ENCODE results near the gene IL1RN.

Gene IL1RN

DNA sequence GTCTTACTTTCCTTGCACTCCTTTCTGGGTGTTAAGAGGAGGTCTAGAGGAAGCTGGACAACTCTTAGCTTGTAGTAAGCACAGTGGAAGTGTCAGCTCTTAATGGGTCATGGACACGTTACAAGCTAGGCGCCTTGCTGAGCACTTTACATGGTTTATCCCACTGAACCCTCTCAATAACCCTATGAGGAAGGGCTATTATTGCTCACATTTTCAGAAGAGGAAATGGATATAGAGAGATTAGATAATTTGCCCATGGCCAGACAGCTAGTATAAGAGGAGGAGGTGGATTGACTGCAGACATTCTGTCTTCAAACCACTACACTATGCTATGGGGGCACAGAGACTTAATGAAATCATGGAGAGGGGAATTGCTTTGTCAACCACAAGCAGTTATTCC is 8.3 kb upstream of the IL1RN start:
- H3K27me3 ChIP-seq (ENCODE audit: insufficient read depth, low read length): peaks cover 16% of the 10 kb centered on the region; the same call in 1 of the 2 replicates

DNA sequence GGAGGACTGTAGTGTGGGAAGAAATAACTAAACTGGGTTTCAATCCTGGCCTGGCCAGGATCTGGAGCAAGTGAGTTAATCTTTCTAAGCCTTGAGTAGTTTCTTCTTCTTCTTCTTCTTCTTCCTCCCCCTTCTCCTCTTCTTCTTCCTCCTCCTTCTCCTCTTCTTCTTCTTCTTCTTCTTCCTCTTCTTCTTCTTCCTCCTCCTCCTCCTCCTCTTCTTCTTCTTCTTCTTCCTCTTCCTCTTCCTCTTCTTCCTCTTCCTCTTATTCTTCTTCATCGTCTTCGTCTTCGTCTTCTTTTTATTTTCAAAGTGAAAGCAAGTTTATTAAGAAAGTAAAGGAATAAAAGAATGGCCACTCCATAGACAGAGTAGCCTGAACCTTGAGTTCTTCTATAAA is 6.5 kb upstream of the IL1RN start:
- H3K36me3 ChIP-seq (ENCODE audit: insufficient read depth, low read depth, low read length): no peaks in the 10 kb centered on the region
- H3K27ac ChIP-seq (ENCODE audit: low read length): no peak overlapping the region
- peaks cover 16% of the 10 kb centered on the region; the same call in 1 of the 2 replicates for H3K27me3 ChIP-seq (ENCODE audit: insufficient read depth, low read length)
- H3K9me3 ChIP-seq (ENCODE audit: insufficient read depth, low read depth, low read length): no peaks in the 10 kb centered on the region
- H3K4me1 ChIP-seq (ENCODE audit: insufficient read depth, low read length): no peaks in the 10 kb centered on the region
- H3K4me3 ChIP-seq (ENCODE audit: low read length): no peak overlapping the region
- no peak overlapping the region for H3K9ac ChIP-seq (ENCODE audit: low read depth, low read length)

More for the DNA sequence above, 8.3 kb upstream of the IL1RN start:
- no peak overlapping the region for H3K27ac ChIP-seq (ENCODE audit: low read length)
- no peak overlapping the region for H3K9ac ChIP-seq (ENCODE audit: low read depth, low read length)
- no peaks in the 10 kb centered on the region for H3K36me3 ChIP-seq (ENCODE audit: insufficient read depth, low read depth, low read length)
- no peak overlapping the region for H3K4me3 ChIP-seq (ENCODE audit: low read length)
- no peaks in the 10 kb centered on the region for H3K9me3 ChIP-seq (ENCODE audit: insufficient read depth, low read depth, low read length)
- no peaks in the 10 kb centered on the region for H3K4me1 ChIP-seq (ENCODE audit: insufficient read depth, low read length)

DNA sequence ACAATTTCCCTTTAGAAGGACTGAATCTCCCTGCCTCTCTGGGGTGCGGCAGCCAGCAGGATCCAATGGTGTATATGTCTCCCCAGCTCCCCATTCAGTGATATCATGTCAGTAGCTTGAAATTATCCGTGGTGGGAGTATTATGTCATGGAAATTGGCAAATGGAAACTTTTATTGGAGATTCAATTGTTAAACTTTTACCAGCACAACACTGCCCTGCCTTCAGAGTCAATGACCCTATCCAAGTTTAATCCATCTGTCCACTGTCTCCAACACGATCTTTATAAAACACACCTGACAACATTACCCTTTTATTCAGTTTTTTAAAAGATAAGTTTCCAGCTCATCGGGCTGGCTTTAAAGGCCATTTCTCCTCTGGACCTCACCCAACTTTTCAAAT is 5.0 kb upstream of the IL1RN start:
- no peaks in the 10 kb centered on the region for H3K4me1 ChIP-seq (ENCODE audit: insufficient read depth, low read length)
- no peak overlapping the region for H3K9ac ChIP-seq (ENCODE audit: low read depth, low read length)
- no peak overlapping the region for H3K4me3 ChIP-seq (ENCODE audit: low read length)
- no peak overlapping the region for H3K27ac ChIP-seq (ENCODE audit: low read length)
- H3K36me3 ChIP-seq (ENCODE audit: insufficient read depth, low read depth, low read length): no peaks in the 10 kb centered on the region
- peaks cover 16% of the 10 kb centered on the region; the same call in 1 of the 2 replicates for H3K27me3 ChIP-seq (ENCODE audit: insufficient read depth, low read length)
- H3K9me3 ChIP-seq (ENCODE audit: insufficient read depth, low read depth, low read length): no peaks in the 10 kb centered on the region

DNA sequence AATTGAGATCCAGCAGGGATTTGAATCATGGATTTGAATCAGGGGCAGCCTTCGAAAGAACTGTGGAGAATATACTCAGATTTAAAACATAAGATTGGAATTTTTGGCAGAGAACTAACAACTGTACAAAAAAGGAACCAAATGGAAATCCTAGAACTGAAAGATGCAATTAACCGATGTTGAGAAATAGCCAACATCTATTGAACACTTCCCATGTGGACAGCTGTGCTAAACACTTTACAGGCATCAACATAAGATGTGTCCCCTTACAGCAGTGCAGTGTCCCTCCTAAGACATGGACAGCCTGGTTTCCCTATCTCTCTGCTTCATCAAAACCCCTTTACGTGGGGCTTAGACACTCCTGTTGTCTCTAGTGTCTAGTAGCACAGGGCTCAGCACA is 3.7 kb upstream of the IL1RN start:
- Histone ChIP-seq H3K27me3 (ENCODE audit: insufficient read depth, low read length) (peaks cover 16% of the 10 kb centered on the region; the same call in 1 of the 2 replicates), H3K9ac (ENCODE audit: low read depth, low read length) (no peak overlapping the region), H3K4me3 (ENCODE audit: low read length) (no peak overlapping the region), H3K9me3 (ENCODE audit: insufficient read depth, low read depth, low read length) (no peaks in the 10 kb centered on the region), H3K36me3 (ENCODE audit: insufficient read depth, low read depth, low read length) (no peaks in the 10 kb centered on the region), H3K4me1 (ENCODE audit: insufficient read depth, low read length) (no peaks in the 10 kb centered on the region), H3K27ac (ENCODE audit: low read length) (no peak overlapping the region)

DNA sequence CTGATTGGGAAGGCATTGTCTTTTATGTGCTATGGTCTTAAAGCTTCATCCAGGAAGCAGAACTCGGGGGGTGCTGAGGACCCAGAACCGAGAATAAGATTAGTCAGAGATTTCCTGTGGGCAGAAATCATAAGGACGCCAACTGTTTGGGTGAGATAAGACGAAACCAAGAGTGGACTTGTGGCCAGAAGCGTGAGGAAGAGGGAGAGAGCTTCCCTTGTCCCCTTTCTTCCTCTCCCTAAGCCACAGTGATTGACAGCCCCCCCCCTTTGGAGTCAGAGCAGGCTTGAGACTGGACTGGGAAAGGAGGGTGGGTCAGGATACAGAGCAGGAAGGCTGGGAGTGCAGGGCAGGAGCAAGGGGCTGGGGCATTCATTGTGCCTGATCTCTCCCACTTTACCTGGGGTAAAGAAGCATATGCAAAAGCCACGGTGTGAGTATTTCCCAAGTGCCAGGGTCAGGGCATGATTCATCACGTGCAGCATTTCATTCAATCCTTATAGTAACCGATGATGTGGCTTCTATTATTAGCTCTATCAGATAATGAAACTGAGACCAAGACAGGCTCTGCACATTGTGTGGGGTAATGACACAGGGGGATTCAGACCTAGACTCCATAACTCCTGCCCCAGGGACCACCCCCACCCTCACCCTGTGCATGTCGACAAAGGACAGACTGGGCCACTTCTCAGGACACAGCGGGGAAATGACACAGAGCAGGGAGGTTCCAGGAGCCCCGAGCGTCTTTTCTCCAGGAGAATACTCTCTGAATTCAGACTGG is 3.0 kb upstream of the IL1RN start:
- Histone ChIP-seq H3K36me3 (ENCODE audit: insufficient read depth, low read depth, low read length) (no peaks in the 10 kb centered on the region), H3K4me3 (ENCODE audit: low read length) (no peak overlapping the region), H3K9ac (ENCODE audit: low read depth, low read length) (no peak overlapping the region), H3K4me1 (ENCODE audit: insufficient read depth, low read length) (no peaks in the 10 kb centered on the region), H3K27me3 (ENCODE audit: insufficient read depth, low read length) (peaks cover 16% of the 10 kb centered on the region; the same call in 1 of the 2 replicates), H3K9me3 (ENCODE audit: insufficient read depth, low read depth, low read length) (no peaks in the 10 kb centered on the region), H3K27ac (ENCODE audit: low read length) (no peak overlapping the region)

DNA sequence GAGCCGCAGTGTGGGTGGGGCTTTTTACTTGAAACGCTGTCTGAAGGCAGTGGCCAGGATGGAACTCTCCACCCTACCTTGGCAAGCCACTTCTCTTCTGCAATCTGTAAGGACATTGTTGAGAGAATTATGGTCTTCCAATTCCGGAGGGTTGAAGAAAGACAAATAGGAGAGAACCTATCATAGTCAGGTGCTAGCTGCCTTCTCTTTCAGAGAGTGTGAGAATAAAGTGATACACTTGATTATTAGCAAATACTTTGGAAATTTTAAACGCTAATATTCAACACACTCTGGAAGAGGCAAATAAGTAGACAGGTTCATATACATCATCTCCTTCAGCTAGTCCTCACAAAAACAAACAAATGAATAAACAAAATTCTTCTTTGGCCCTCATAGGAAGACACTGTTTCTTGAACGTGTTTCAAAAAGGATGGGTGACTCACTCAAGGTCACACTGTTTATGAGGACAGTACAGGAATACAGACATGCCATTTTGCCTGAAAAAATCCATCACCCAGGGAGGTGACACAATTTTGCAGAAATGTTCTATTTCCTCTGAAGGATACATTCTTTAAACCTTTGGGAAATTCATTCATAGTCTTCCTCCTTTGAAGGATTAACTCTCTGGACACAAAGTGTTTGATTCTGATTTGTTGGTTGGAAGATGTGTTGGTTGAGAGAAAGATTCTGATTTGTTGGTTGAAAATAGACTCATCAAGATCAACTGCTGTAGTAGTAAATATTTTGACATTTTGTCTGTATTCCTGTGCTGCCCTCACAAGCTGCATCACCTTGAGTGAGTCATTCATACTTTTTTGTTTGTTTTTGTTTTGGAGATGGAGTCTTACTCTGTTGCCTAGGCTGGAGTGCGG is 2.2 kb upstream of the IL1RN start:
- H3K36me3 ChIP-seq (ENCODE audit: insufficient read depth, low read depth, low read length): no peaks in the 10 kb centered on the region
- no peak overlapping the region for H3K9ac ChIP-seq (ENCODE audit: low read depth, low read length)
- H3K9me3 ChIP-seq (ENCODE audit: insufficient read depth, low read depth, low read length): no peaks in the 10 kb centered on the region
- H3K27ac ChIP-seq (ENCODE audit: low read length): no peak overlapping the region
- no peak overlapping the region for H3K4me3 ChIP-seq (ENCODE audit: low read length)
- no peaks in the 10 kb centered on the region for H3K4me1 ChIP-seq (ENCODE audit: insufficient read depth, low read length)
- H3K27me3 ChIP-seq (ENCODE audit: insufficient read depth, low read length): peaks cover 11% of the 10 kb centered on the region; the same call in 1 of the 2 replicates

DNA sequence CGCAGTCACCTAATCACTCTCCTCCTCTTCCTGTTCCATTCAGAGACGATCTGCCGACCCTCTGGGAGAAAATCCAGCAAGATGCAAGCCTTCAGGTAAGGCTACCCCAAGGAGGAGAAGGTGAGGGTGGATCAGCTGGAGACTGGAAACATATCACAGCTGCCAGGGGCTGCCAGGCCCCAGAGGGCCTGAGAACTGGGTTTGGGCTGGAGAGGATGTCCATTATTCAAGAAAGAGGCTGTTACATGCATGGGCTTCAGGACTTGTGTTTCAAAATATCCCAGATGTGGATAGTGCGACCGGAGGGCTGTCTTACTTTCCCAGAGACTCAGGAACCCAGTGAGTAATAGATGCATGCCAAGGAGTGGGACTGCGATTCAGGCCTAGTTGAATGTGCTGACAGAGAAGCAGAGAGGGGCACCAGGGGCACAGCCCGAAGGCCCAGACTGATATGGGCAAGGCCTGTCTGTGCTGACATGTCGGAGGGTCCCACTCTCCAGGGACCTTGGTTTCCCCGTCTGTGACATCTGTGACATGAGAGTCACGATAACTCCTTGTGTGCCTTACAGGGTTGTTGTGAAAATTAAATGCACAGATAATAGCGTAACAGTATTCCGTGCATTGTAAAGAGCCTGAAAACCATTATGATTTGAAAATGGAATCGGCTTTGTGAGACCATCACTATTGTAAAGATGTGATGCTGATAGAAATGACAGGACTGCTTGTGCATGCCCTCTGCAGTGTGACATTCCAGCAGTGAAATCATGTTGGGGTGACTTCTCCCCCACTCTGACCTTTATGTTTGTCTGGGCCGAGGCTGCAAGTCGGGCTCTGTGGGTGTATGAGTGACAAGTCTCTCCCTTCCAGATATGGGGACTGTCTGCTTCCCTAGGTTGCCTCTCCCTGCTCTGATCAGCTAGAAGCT is 510 bp downstream of the IL1RN start:
- Histone ChIP-seq H3K27ac (ENCODE audit: low read length) (no peak overlapping the region), H3K9ac (ENCODE audit: low read depth, low read length) (no peak overlapping the region), H3K9me3 (ENCODE audit: insufficient read depth, low read depth, low read length) (no peaks in the 10 kb centered on the region), H3K27me3 (ENCODE audit: insufficient read depth, low read length) (no peaks in the 10 kb centered on the region), H3K4me1 (ENCODE audit: insufficient read depth, low read length) (no peaks in the 10 kb centered on the region), H3K4me3 (ENCODE audit: low read length) (no peak overlapping the region), H3K36me3 (ENCODE audit: insufficient read depth, low read depth, low read length) (no peaks in the 10 kb centered on the region)

DNA sequence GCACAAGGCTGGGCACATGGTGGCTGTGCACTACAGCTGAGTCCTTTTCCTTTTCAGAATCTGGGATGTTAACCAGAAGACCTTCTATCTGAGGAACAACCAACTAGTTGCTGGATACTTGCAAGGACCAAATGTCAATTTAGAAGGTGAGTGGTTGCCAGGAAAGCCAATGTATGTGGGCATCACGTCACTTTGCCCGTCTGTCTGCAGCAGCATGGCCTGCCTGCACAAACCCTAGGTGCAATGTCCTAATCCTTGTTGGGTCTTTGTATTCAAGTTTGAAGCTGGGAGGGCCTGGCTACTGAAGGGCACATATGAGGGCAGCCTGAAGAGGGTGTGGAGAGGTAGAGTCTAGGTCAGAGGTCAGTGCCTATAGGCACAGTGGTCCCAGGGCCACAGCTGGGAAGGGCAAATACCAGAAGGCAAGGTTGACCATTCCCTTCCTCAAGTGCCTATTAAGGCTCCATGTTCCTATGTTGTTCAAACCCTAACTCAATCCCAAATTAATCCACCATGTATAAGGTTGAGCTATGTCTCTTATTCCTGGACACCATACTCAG is 2.2 kb downstream of the IL1RN start:
- Histone ChIP-seq H3K4me1 (ENCODE audit: insufficient read depth, low read length) (no peaks in the 10 kb centered on the region), H3K4me3 (ENCODE audit: low read length) (no peak overlapping the region), H3K9me3 (ENCODE audit: insufficient read depth, low read depth, low read length) (no peaks in the 10 kb centered on the region), H3K27me3 (ENCODE audit: insufficient read depth, low read length) (no peaks in the 10 kb centered on the region), H3K9ac (ENCODE audit: low read depth, low read length) (no peak overlapping the region), H3K27ac (ENCODE audit: low read length) (no peak overlapping the region), H3K36me3 (ENCODE audit: insufficient read depth, low read depth, low read length) (no peaks in the 10 kb centered on the region)

DNA sequence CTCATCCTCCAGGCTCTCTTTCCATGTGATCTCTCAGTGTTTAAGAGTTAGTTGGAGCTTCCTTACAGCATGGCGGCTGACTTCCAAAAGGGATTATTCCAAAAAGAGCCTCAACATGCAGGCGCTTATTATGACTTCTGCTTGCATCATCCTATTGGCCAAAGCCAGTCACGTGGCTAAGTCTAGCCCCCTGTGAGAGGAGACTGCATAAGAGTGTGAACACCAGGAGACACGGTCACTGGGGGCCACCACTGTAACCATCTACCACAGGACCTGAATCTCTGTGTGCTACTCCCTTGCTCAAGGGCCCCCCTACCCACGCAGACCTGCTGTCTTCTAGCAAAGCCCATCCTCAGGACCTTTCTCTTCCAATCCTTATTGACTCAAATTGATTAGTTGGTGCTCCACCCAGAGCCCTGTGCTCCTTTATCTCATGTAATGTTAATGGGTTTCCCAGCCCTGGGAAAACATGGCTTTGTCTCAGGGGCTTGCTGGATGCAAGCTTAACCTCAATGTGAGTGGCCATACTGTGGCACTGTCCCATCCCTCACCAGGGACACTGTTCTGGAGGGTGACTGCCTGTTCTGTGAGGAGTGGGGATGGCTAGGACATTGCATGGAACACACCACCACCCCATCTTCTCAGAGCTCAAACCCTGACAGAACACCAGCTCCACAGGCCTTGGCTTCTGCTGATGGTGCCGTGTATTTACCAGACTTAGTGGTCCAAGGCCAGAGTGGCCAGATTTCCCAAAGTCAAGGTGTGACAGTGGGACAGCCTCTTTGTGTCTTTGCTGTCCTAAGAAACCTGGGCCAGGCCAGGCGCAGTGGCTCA is 4.2 kb downstream of the IL1RN start:
- Histone ChIP-seq H3K9me3 (ENCODE audit: insufficient read depth, low read depth, low read length) (no peaks in the 10 kb centered on the region), H3K27ac (ENCODE audit: low read length) (no peak overlapping the region), H3K4me1 (ENCODE audit: insufficient read depth, low read length) (no peaks in the 10 kb centered on the region), H3K36me3 (ENCODE audit: insufficient read depth, low read depth, low read length) (no peaks in the 10 kb centered on the region), H3K9ac (ENCODE audit: low read depth, low read length) (no peak overlapping the region), H3K27me3 (ENCODE audit: insufficient read depth, low read length) (no peaks in the 10 kb centered on the region), H3K4me3 (ENCODE audit: low read length) (no peak overlapping the region)

DNA sequence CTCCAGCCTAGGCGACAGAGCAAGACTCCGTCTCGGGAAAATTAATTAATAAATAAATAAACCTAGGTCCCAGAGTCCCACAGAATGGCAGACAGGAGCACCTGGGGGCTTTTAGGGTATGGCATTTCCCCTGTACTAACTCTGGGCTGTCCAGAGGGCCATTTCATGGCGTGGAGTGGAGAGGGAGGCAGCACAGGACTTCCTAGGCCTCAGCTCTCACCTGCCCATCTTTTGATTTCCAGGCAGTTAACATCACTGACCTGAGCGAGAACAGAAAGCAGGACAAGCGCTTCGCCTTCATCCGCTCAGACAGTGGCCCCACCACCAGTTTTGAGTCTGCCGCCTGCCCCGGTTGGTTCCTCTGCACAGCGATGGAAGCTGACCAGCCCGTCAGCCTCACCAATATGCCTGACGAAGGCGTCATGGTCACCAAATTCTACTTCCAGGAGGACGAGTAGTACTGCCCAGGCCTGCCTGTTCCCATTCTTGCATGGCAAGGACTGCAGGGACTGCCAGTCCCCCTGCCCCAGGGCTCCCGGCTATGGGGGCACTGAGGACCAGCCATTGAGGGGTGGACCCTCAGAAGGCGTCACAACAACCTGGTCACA is 5.1 kb downstream of the IL1RN start:
- Histone ChIP-seq H3K4me3 (ENCODE audit: low read length) (no peak overlapping the region), H3K9ac (ENCODE audit: low read depth, low read length) (no peak overlapping the region), H3K27me3 (ENCODE audit: insufficient read depth, low read length) (no peaks in the 10 kb centered on the region), H3K4me1 (ENCODE audit: insufficient read depth, low read length) (no peaks in the 10 kb centered on the region), H3K36me3 (ENCODE audit: insufficient read depth, low read depth, low read length) (no peaks in the 10 kb centered on the region), H3K27ac (ENCODE audit: low read length) (no peak overlapping the region), H3K9me3 (ENCODE audit: insufficient read depth, low read depth, low read length) (no peaks in the 10 kb centered on the region)

Measured in iPS-20b (cell line).